K562 (cell line): Measurements from ENCODE around the gene C1QL2. TPM values are rescaled to one million over a fixed set of nuclear protein-coding genes. Genes with fewer than 3 reads are reported as not detected.

Source experiments
- ATAC-seq: fragments of 200-7000 bp; cut with Tn5 transposase; 3 replicates; pipeline ENCODE4 v1.9.1; 2020; ENCODE audit warnings: moderate library complexity
- BruUV-seq: library from RNA; stranded (reverse); fragments of 400-500 nt; replicated peaks from 2 replicates; lab custom pipeline; 2021; lab: Mats Ljungman, UMichigan
- CTCF ChIA-PET: fragments of 300-600 bp; formaldehyde crosslinking; extraction: SDS; loops from one replicate; lab custom pipeline; 2021; ENCODE audit warnings: low intra/inter-chr PET ratio; lab: Yijun Ruan, JAX
- POLR2A ChIA-PET: fragments of 300-600, 350-650 bp; sonication (Branson Sonifier 250); formaldehyde crosslinking; extraction: SDS; loops from one replicate; lab custom pipeline; 2021; ENCODE audit warnings: antibody characterized with exemption, inconsistent platforms; lab: Yijun Ruan, JAX
- DNase-seq, 4 experiments: peaks; one replicate each; pipeline versions ENCODE4 v3.0.0 to v3.0.0-alpha.2; 2011 to 2018; ENCODE audit warnings: low spot score in 3 of 4, mixed read lengths in 3 of 4; ENCODE audit errors: extremely low read depth in 1 of 4
- FAIRE-seq: peaks from 2 replicates; lab custom pipeline; 2011; peaks lifted over from hg19 to GRCh38; lab: Jason Lieb, UNC
- H2AFZ ChIP-seq: 2 replicates; pipeline ENCODE4 v1.6.0; 2011; ENCODE audit warnings: low read depth, low read length, control low read depth, inconsistent platforms
- H3K27ac ChIP-seq: fragments of 200-600 bp; 3 replicates; pipeline ENCODE4 v1.8.0; 2011; ENCODE audit warnings: low read depth, mild to moderate bottlenecking, control low read depth, inconsistent platforms, low read length, moderate library complexity, mixed read lengths; ENCODE audit errors: extremely low read depth
- H3K27me3 ChIP-seq, 2 experiments: fragments of 300-600 bp in 1 of 2; 2 replicates in 1 of 2; 3 replicates in 1 of 2; pipeline versions ENCODE4 v1.6.0 to v1.8.0; 2011; ENCODE audit warnings: inconsistent platforms in 2 of 2, low read length in 2 of 2, mild to moderate bottlenecking in 1 of 2, mixed read lengths in 1 of 2, moderate library complexity in 1 of 2; ENCODE audit not compliant: control insufficient read depth in 2 of 2, insufficient read depth in 2 of 2
- H3K36me3 ChIP-seq: fragments of 300-600 bp; 3 replicates; pipeline ENCODE4 v1.8.0; 2011; ENCODE audit warnings: mild to moderate bottlenecking, low read length, inconsistent platforms; ENCODE audit not compliant: control insufficient read depth, insufficient read depth
- H3K4me1 ChIP-seq, 2 experiments: fragments of 200-600 bp in 1 of 2; replicated peaks in 1 of 2; 2 replicates in 1 of 2; 3 replicates in 1 of 2; pipeline versions ENCODE4 v1.5.1 to v1.8.0; 2011; ENCODE audit warnings: inconsistent platforms in 2 of 2, low read length in 2 of 2, mild to moderate bottlenecking in 1 of 2, mixed read lengths in 1 of 2, moderate library complexity in 1 of 2; ENCODE audit not compliant: control insufficient read depth in 2 of 2, insufficient read depth in 2 of 2
- H3K4me2 ChIP-seq: 2 replicates; pipeline ENCODE4 v1.6.1; 2011; ENCODE audit warnings: low read length, control low read depth, inconsistent platforms, mixed read lengths; ENCODE audit not compliant: insufficient read depth
- H3K4me3 ChIP-seq: fragments of 200-600 bp; sonication (generic), shearing (Covaris generic); 2 replicates; pipeline ENCODE4 v1.5.1; 2016; ENCODE audit warnings: control low read depth, inconsistent platforms
- H3K79me2 ChIP-seq: fragments of 200-600 bp; 3 replicates; pipeline ENCODE4 v1.8.0; 2011; ENCODE audit warnings: low read length, inconsistent platforms; ENCODE audit not compliant: control insufficient read depth, insufficient read depth
- H3K9ac ChIP-seq, 2 experiments: 2 replicates each; pipeline versions ENCODE4 v1.6.0 to v1.6.1; 2011; ENCODE audit warnings: low read depth in 2 of 2, low read length in 2 of 2, control low read depth in 1 of 2, inconsistent platforms in 1 of 2, mild to moderate bottlenecking in 1 of 2, mixed read lengths in 1 of 2; ENCODE audit not compliant: insufficient read depth in 1 of 2
- H3K9me1 ChIP-seq: one replicate; pipeline ENCODE4 v1.6.0; 2011; ENCODE audit warnings: inconsistent platforms, mild to moderate bottlenecking, low read length, moderate library complexity; ENCODE audit not compliant: control insufficient read depth, insufficient read depth
- H3K9me3 ChIP-seq: replicated peaks from 2 replicates; pipeline ENCODE4 v1.5.1; 2011; ENCODE audit warnings: low read depth, low read length, inconsistent platforms; ENCODE audit not compliant: control insufficient read depth, insufficient read depth
- H4K20me1 ChIP-seq: replicated peaks from 2 replicates; pipeline ENCODE4 v1.6.1; 2011; ENCODE audit warnings: low read length, inconsistent platforms, mixed read lengths; ENCODE audit not compliant: control insufficient read depth, insufficient read depth
- ARNT ChIP-seq, 2 experiments: fragments of 450-650 bp; IDR thresholded peaks; 2 replicates each; pipeline ENCODE4 v1.6.1; 2016; ENCODE audit warnings: mild to moderate bottlenecking in 1 of 2
- CHD4 ChIP-seq: fragments of 200-600 bp; sonication (generic); IDR thresholded peaks from 3 replicates; pipeline ENCODE4 v1.6.1; 2012; ENCODE audit warnings: low read depth, mild to moderate bottlenecking, mixed read lengths, low read length, inconsistent platforms; ENCODE audit not compliant: insufficient read depth, insufficient replicate concordance, poor library complexity, severe bottlenecking
- EHMT2 ChIP-seq: fragments of 450-650 bp; IDR thresholded peaks from 2 replicates; pipeline ENCODE4 v1.6.1; 2018; ENCODE audit warnings: antibody characterized with exemption
- ETV1 ChIP-seq: fragments of 450-650 bp; conservative IDR thresholded peaks from 2 replicates; pipeline ENCODE4 v1.6.1; 2016; ENCODE audit warnings: missing genetic modification characterization, control low read depth, low read depth, missing compliant biosample characterization
- FOS ChIP-seq: IDR thresholded peaks from 3 replicates; pipeline ENCODE4 v1.6.1; 2011; ENCODE audit not compliant: insufficient read length; ENCODE audit errors: extremely low read depth
- HOXB6 ChIP-seq: fragments of 250-450 bp; sonication (Bioruptor Pico); IDR thresholded peaks from 2 replicates; pipeline ENCODE4 v1.5.1; 2022; ENCODE audit warnings: mild to moderate bottlenecking, borderline replicate concordance
- RERE ChIP-seq: sonication (generic); formaldehyde crosslinking; IDR thresholded peaks from 2 replicates; pipeline ENCODE4 v1.8.0; 2023; ENCODE audit warnings: missing genetic modification reagents, mild to moderate bottlenecking, borderline replicate concordance
- ZBTB17 ChIP-seq: fragments of 450-650 bp; formaldehyde crosslinking; IDR thresholded peaks from 2 replicates; pipeline ENCODE4 v1.4.0; 2020; ENCODE audit warnings: mild to moderate bottlenecking
- WGBS: fragments of 100-300 bp; shearing (Covaris generic); methylation state at CpG from one replicate; pipeline ENCODE4 v1.1.6; 2016; ENCODE audit warnings: low coverage, mixed read lengths; ENCODE audit not compliant: insufficient coverage; ENCODE audit errors: missing lambda C conversion rate; 5-methylcytosine and 5-hydroxymethylcytosine counted together
- in situ Hi-C: fragments of 300-500 bp; cut with MboI; formaldehyde crosslinking; loops from 4 replicates; pipeline ENCODE4 v1.15.0; 2018; ENCODE audit warnings: inconsistent platforms, mixed read lengths
- intact Hi-C: fragments of 100-400 bp; cut with micrococcal nuclease; formaldehyde crosslinking; loops from 2 replicates; pipeline ENCODE4 v1.14.2; 2022
- polyA plus RNA-seq, 8 experiments: library from polyadenylated mRNA; depleted of rRNA in 4 of 8; stranded (reverse) in 5 of 8; unstranded in 3 of 8; fragments of >200 nt; fragmentation: Nextera tagmentation in 2 of 8; fragmentation: Illumina TruSeq in 1 of 8; extraction: Ambion mirVana in 2 of 8; extraction: Trizol in 1 of 8; gene quantifications; 2 replicates each; pipeline versions ENCODE4 v1.2.1 to v1.2.3, GENCODE V29; 2011 to 2014; ENCODE audit warnings: inconsistent platforms in 1 of 8, missing spikeins in 1 of 8
- total RNA-seq, 7 experiments: library from RNA; depleted of rRNA in 6 of 7; stranded (reverse); fragments of >200 nt in 6 of 7; fragmentation: Illumina TruSeq in 2 of 7; extraction: Trizol in 2 of 7; gene quantifications; 2 replicates each; pipeline versions ENCODE4 v1.2.1 to v1.2.3, GENCODE V29; 2011 to 2021; ENCODE audit warnings: low replicate concordance in 1 of 7
- TF ChIP-seq, protein P1 (sequence below): fragments of 250-450 bp; sonication (Bioruptor Pico); IDR thresholded peaks from 2 replicates; pipeline ENCODE4 v1.4.0; 2020; ENCODE audit warnings: mild to moderate bottlenecking, moderate library complexity
- TF ChIP-seq, protein P2 (sequence below): fragments of 200-800 bp; sonication (Bioruptor generic); IDR thresholded peaks from 2 replicates; pipeline ENCODE4 v1.6.1; 2017; ENCODE audit warnings: missing genetic modification characterization, missing compliant biosample characterization
- TF ChIP-seq, protein P3 (sequence below): fragments of 450-650 bp; formaldehyde crosslinking; IDR thresholded peaks from 2 replicates; pipeline ENCODE4 v1.4.0; 2020; ENCODE audit warnings: mild to moderate bottlenecking

Gene C1QL2
- total and polyA plus RNA-seq, 9 of the 15 experiments (the other 6 are each of a cell fraction or from before 2014, with no cell fraction given): not detected

DNA sequence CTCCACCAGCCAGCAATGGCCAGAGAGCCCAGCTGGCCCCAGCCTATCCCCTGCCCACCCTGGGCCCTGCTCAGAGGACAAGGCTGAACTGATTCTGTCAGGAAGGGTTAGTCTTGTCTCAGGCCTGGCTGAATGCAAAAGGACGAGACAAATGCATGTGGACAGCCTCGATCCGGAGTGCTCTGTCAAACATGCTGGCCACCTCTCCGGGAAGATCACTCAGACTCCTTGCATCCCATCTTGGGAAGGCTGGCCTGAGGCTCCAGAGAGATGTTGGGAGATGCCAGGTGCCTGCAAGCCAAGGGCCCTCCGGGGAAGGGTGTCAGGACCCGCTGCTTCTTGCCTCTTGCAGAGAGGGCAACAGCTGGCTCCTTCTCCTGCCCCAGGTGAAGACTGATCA lies 20.2 kb upstream of the C1QL2 start:
- intact Hi-C loops: no loop called here
- TF ChIP-seq ARNT (IDR thresholded peaks at IDR 0.05): no peak
- TF ChIP-seq, protein P1, sequence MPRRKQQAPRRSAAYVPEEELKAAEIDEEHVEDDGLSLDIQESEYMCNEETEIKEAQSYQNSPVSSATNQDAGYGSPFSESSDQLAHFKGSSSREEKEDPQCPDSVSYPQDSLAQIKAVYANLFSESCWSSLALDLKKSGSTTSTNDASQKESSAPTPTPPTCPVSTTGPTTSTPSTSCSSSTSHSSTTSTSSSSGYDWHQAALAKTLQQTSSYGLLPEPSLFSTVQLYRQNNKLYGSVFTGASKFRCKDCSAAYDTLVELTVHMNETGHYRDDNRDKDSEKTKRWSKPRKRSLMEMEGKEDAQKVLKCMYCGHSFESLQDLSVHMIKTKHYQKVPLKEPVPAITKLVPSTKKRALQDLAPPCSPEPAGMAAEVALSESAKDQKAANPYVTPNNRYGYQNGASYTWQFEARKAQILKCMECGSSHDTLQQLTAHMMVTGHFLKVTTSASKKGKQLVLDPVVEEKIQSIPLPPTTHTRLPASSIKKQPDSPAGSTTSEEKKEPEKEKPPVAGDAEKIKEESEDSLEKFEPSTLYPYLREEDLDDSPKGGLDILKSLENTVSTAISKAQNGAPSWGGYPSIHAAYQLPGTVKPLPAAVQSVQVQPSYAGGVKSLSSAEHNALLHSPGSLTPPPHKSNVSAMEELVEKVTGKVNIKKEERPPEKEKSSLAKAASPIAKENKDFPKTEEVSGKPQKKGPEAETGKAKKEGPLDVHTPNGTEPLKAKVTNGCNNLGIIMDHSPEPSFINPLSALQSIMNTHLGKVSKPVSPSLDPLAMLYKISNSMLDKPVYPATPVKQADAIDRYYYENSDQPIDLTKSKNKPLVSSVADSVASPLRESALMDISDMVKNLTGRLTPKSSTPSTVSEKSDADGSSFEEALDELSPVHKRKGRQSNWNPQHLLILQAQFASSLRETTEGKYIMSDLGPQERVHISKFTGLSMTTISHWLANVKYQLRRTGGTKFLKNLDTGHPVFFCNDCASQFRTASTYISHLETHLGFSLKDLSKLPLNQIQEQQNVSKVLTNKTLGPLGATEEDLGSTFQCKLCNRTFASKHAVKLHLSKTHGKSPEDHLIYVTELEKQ (CRISPR knock-in tag): no peak
- no peak for TF ChIP-seq EHMT2
- no peak for TF ChIP-seq CHD4
- no peak for TF ChIP-seq RERE
- no peak for TF ChIP-seq ETV1
- TF ChIP-seq FOS: no peak
- TF ChIP-seq, protein P2, sequence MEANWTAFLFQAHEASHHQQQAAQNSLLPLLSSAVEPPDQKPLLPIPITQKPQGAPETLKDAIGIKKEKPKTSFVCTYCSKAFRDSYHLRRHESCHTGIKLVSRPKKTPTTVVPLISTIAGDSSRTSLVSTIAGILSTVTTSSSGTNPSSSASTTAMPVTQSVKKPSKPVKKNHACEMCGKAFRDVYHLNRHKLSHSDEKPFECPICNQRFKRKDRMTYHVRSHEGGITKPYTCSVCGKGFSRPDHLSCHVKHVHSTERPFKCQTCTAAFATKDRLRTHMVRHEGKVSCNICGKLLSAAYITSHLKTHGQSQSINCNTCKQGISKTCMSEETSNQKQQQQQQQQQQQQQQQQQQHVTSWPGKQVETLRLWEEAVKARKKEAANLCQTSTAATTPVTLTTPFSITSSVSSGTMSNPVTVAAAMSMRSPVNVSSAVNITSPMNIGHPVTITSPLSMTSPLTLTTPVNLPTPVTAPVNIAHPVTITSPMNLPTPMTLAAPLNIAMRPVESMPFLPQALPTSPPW (CRISPR knock-in tag): no peak
- TF ChIP-seq HOXB6 (CRISPR knock-in tag): no peak
- no peak for TF ChIP-seq ZBTB17 (CRISPR knock-in tag)
- TF ChIP-seq, protein P3, sequence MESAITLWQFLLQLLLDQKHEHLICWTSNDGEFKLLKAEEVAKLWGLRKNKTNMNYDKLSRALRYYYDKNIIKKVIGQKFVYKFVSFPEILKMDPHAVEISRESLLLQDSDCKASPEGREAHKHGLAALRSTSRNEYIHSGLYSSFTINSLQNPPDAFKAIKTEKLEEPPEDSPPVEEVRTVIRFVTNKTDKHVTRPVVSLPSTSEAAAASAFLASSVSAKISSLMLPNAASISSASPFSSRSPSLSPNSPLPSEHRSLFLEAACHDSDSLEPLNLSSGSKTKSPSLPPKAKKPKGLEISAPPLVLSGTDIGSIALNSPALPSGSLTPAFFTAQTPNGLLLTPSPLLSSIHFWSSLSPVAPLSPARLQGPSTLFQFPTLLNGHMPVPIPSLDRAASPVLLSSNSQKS: no peak

More for the DNA sequence above, 20.2 kb upstream of the C1QL2 start:
- H3K9me3 ChIP-seq: no peaks in the 10 kb centered on the region
- no peaks in the 10 kb centered on the region for H3K9me1 ChIP-seq
- 0 out of 2 replicates have a peak, but pooled peaks cover 6% of the 10 kb centered on the region for H4K20me1 ChIP-seq
- H2AFZ ChIP-seq: no peak overlapping the region
- no TSS peak for BruUV-seq
- no peak overlapping the region for H3K27ac ChIP-seq
- H3K4me3 ChIP-seq: no peak overlapping the region
- H3K79me2 ChIP-seq: no peaks in the 10 kb centered on the region
- CTCF ChIA-PET: no interaction called here
- ATAC-seq: no peak
- DNase-seq: no peak
- H3K27me3 ChIP-seq: peaks cover 0 to 17% of the 10 kb centered on the region in 2 experiments; a peak in 3 of 5 replicates
- FAIRE-seq: no peak
- 8% methylated on average over 6 of the region's 6 CpGs for WGBS
- no peak overlapping the region for H3K9ac ChIP-seq
- H3K36me3 ChIP-seq: no peaks in the 10 kb centered on the region
- POLR2A ChIA-PET: no interaction called here
- peaks cover 7 to 17% of the 10 kb centered on the region in 2 experiments; a peak in 4 of 5 replicates for H3K4me1 ChIP-seq
- no peak overlapping the region for H3K4me2 ChIP-seq
- in situ Hi-C loops: no loop called here
